HG03521 (cell line): ENCODE data around the gene ZBTB12.

Source experiments
- ATAC-seq: cut with Tn5 transposase; IDR thresholded peaks from one replicate; pipeline ENCODE4 v1.9.1; 2021; ENCODE audit warnings: mild to moderate bottlenecking, moderate library complexity; ENCODE audit not compliant: unreplicated experiment

ZBTB12 gene

DNA sequence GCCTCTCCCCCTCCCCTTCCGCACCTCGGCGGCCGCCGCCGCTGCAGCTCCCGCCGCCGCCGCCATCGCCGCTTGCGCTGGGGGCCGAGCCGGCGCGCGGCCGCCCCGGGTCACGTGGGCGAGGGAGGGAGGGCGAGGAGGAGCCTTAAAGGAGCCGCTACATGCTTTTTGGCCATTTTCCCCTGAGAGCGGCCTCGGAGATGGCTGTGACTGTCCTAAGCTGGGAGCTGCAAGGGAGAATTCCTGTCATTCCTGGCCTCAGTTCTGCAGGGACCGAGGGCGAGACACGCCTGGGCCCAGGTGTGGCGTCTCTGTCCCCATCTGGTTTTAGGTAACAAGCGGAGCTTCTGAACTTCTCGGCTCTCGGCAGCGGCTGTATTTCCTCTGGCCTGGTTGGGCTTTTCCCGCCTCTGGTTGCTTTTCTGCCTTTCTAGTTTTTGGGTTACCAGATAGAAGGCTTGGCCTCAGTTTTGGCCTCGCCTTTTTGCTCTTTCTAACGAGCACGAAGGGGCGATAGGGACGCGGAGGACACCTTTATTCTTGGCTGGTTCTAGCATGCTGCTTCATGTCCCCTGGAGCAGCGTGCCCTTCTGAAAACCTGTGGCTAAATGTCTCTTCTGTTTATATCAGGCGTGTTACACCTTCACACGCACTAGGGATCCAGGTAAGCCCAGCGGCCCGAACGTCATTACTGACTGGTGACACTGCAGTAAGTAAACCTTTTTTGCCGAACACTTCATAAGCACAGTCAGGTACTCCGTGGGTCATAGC is 4.1 kb downstream of the ZBTB12 start, which contains the start of gene EHMT2:
Gene EHMT2, minus strand, starts transcription at position 87 of the 771 bp plus-strand sequence. Its CDS starts 21 bp downstream, at position 66.
- peak; percentile 59 for ATAC-seq

DNA sequence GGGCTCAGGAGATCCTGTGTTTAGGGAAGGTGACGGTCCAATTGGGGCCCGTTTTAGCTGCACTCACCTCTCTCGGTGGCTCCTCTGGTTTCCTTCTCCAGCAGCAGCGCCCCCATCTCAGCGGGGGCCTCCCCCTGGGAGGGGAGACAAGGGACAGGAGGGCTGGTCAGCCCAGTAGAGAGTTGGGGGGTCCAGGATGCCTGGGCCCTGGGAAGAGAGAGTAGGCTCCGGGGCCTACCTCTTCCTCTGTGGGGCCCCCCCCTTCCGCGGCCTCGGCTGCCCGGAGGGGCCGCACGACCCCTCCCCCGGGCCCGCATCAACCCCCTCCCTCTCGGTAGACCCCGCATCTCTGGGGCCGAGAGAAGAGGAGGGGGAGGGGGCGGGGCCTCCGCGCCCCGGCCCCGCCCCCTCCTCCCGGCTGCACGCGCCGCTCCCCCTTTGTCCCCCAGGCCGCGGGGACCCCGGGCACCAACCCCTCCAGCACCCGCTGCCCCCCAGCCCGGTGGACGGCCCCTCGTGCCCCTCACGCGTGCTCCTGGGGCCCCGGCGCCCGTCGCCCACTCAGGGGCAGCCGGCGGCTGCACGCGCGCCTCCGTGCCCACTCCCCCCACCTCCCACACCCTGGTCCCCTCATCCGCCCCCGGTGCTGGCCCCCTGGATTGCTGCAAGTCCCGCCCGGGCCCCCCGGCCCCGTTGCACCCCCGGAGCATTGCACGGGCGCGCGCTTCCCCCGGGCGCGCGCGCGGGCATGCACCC is 4.9 kb downstream of the ZBTB12 start:
- no peak for ATAC-seq

- ATAC-seq = no peak
Measured at GRCh38 chr6:31896493-31896855, 5.4 kb downstream of the ZBTB12 start.

DNA sequence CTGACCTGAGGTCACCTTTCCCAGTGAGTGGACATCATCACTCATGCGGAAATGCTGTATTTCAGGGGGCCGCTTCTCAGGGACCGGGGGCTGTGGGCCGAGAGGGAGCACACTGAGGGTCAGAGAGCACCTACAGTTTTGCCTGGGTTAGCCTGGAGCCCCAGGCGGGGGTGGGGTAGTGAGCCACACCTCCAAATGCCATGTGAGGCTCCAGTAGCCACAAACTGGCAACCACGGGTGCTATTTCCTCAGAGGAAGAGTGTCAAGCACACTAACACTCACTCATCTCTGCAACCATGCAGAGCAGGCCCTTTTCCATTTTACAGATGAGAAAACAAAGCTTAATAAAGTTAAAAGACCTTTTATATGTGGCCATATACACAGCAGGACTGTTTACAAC is 9.1 kb downstream of the ZBTB12 start:
- ATAC-seq = no peak

DNA sequence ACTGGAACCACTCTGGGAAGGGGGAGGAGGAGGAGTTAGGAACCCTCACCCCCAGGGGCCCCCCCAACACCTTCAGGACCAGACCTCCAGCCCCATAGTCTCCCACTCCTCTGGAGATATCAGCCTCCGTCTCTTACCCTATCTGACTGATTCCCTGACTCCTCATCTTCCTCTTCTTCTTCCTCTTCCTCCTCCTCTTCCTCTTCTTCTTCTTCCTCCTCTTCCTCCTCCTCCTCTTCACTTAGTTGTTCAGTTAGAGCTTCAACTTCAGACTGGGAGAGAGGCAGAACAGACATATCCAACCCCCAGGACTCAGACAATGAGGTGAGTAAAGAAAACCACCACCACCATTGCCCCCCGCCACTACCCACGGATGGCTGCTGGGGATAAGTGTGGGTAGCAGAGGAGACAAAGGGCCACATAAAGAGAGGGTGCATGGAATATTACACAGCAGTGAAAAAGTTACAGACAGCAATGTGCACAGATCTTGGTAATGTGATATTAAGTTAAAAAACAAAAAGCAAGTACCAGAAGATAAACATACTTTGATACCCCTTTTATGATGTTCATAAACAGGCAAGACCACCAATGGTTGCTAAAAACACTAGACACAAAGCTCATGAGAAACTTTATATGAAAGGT is 12.4 kb downstream of the ZBTB12 start:
- ATAC-seq = no peak

GRCh38 chr6:31888276-31889258 is 13.3 kb downstream of the ZBTB12 start:
- ATAC-seq = no peak

- ATAC-seq = no peak
Measured at GRCh38 chr6:31887173-31888007, 14.5 kb downstream of the ZBTB12 start.

- ATAC-seq = no peak
Measured at GRCh38 chr6:31886541-31886991, 15.3 kb downstream of the ZBTB12 start.

- no peak for ATAC-seq
Measured at GRCh38 chr6:31884528-31885035, 17.3 kb downstream of the ZBTB12 start.

GRCh38 chr6:31883676-31884075 is 18.2 kb downstream of the ZBTB12 start:
- no peak for ATAC-seq

DNA sequence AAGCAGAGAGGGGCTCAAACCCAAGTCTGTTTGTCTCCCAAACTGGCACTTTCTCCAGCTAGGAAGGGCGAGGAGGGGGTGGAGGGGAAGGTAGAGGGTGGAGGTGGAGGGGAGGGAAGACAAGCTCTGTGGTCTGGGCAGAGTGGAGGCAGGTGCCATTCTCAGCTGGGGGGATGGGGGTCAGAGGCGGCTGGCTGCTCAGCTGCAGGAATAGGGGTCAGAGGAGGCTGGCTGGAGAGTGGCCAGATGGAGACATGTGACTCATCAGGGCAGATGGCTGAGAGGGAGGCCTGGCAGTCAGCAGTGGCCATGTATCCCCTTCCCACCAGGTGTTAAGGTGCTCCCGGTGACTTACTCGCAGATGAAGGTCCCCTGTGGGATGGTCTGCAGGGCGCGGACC is 19.5 kb downstream of the ZBTB12 start:
- no peak for ATAC-seq

DNA sequence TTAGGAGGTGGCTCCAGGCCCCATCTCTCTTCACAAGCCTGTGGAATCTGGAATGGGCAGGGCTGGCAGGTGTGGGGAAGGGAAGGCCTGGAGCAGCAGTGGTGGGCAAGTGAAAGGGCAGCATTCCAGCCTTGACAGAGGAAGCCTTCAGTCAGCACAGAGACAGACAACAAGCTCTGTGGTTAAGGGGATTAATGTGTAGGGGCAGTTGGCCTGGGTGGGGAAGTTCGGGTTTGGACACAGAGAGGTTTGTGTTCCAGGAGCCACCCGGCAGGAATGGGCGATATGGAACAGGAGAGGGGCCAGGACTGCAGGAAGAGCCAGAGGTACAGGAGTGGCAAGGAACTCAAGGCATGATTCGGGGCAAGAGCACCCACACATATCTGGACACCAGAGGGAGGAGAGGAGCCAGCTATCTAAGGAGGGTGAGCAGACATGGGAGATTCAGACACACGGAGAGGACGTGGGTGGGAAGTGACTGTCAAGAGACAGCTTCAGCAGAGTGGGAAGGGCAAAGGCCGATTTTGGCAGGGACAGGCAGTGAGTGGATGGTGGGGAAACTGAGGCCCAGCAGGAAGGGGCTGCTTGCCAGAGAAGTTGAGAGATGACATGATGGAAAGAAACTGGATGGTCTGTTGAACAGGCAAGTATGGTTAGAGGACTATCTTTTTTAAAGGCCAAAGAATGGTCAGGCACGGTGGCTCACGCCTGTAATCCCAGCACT is 20.6 kb downstream of the ZBTB12 start:
- no peak for ATAC-seq

GRCh38 chr6:31880616-31881015 is 21.3 kb downstream of the ZBTB12 start:
- ATAC-seq = no peak

DNA sequence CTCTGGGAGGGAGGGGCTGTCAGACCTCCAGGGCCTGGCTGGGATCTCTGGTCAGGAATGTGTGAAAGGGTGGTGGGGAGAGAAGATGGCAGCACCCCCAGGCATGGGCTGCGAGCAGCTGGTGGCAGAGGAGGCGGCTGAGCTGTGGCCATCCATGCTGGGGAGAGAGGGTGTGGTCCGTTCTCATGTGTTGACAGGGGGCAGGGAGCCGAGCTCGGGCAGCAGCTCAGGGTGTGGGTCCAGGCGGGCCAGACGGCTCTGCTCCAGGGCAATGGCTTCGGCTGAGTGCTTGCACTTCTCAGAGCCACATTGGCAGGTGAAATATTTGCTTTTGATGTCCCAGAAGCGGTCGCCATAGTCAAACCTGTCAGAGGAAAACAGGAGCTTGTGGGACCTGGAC is 22.0 kb downstream of the ZBTB12 start:
- ATAC-seq = no peak

- no peak for ATAC-seq
Measured at GRCh38 chr6:31879143-31879542, 22.7 kb downstream of the ZBTB12 start.

GRCh38 chr6:31878726-31879125 is 23.2 kb downstream of the ZBTB12 start, which contains the start of gene SLC44A4:
Gene SLC44A4, minus strand, starts transcription at chr6:31878997. Its CDS starts 17 bp downstream, at chr6:31878980.
- no peak for ATAC-seq

- no peak for ATAC-seq
Measured at GRCh38 chr6:31878222-31878621, 23.7 kb downstream of the ZBTB12 start.

DNA sequence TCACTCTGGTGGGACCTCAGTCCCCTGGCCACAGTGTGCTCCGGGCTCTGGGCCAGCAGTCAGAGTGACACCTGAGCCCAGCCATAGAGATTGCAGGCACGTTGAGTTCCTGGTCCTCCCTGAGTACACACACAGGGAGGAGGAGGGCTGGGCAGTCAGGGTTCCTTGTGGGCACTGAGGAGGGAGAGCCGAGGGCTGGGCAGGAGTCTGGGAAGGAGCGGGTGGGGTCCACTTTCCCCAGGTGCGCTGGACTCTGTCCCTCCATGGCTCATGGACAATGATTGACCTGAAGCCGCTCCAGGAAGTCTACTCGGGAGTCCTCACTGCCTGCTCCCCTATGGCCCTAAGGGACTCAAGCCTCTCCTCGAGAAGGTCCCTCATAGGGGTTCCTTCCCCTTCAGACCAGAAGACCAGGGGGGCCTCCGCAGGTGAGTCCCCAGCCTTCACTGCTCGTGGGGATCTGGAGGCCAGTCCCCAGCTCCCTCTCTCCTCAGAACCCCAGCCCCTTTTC is 24.2 kb downstream of the ZBTB12 start:
- no peak for ATAC-seq
